GM19328 (cell line): Measurements from ENCODE around the gene FBXO15.

Experiments used
- ATAC-seq: cut with Tn5 transposase; IDR thresholded peaks from one replicate; pipeline ENCODE4 v1.9.1; 2021; ENCODE audit warnings: mild to moderate bottlenecking, moderate library complexity; ENCODE audit not compliant: unreplicated experiment

Gene FBXO15

DNA sequence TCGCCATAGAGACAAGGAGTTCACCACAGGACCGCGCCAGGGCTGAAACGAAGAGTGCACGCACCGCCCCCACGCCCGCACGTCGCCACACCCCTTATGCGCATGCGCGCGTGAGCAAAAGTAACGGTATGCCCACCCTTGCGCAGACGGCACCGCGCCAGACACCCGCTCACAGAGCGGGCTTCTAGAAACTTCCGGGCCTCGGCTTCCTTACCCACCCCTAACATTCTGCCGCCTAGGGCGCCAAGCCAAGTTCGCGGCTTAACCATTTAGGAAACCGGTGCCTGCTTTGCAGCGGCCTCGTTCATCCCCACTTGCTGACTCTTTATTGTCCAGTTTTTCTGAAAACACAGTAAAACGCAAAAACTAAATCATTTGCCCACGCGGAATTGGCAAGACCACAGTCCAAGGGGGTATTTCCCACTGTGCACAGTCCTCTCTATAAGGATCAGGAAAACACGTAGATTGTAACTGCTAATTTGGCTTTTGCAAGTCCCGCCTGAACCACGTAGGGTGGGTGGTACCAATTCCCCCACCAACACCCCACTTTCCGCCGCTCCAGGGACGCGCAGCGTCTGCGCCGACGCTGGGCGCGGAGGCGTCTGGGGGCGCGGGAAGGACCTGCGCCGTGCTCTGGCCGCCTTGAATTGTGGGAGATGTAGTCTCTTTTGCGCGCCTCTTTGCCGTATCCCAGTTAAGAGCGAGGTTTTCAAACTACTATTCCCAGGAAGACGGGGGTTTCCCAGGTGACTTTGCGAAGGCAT lies at the start of gene FBXO15, which contains the start of gene TIMM21:
Gene FBXO15 (minus strand): TSS at position 56 of the 764 bp plus-strand sequence. CDS start 49 bp downstream, at position 7.
Gene TIMM21 (plus strand): TSS at position 745 of the 764 bp plus-strand sequence. CDS start 286 bp downstream, outside the sequence.
- peak; percentile 85 for ATAC-seq

- peak; percentile 80 for ATAC-seq
Observed at GRCh38 chr18:74196220-74197119, 48.8 kb upstream of the FBXO15 start.

GRCh38 chr18:74194691-74195090 lies 47.1 kb upstream of the FBXO15 start:
- no peak for ATAC-seq

DNA sequence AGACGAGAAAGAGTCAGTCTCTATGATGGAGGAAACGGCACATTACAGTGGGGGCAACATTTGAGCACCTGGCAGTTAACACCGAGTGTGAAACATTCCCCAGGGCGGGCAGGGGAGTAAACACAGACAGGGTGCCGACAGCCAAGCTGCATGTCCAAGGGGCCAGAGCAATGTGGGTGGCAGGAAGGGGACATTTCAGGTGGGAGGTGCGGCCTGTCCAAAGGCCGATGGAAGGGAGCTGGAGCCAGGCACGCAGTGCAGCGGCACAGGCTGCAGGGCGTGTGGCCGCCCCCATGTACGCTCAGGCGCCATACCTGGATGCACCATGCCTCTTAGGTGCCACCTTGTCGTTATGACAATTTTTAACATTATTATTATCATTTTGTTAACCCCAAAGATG lies 43.9 kb upstream of the FBXO15 start:
- ATAC-seq, result no peak

- ATAC-seq, result no peak
Observed at GRCh38 chr18:74190086-74190485, 42.5 kb upstream of the FBXO15 start.

DNA sequence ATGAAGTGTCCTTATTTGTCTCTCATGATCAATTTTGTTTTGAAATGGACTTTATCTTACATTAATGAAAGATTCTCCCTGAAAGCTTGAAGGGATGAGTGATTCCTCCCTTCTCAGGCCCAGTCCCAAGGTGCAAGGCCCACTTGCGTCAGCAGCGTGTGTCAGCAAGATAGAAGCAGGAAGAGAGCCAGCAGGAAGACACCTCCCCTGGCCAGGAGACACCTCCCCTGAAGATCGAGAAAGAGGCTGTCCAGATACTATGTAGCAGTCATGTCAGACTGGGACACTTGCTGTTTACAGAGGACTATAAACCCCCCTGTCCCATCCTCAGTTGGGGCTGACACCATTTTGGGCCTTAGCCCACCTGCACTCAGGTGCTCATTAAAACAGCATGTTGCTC lies 39.0 kb upstream of the FBXO15 start:
- ATAC-seq, result no peak

DNA sequence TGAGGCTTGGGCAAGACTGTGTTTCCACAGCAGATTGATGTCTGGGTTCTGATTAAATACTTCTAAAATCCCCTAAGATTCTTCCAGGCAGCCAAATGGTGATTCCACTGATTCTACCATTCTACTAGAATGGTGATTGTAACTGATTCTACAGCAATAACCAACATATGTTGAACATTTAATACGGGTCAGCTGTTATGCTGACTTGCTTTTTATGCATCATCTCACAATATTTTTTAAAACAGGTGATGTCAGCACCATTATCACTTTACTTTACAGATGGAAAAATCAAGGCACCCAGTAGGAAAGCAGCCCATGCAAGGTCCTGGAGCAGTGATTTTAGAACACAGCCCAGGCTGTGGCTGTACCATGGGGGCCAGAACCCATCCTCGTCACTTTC lies 38.2 kb upstream of the FBXO15 start:
- ATAC-seq, result no peak

DNA sequence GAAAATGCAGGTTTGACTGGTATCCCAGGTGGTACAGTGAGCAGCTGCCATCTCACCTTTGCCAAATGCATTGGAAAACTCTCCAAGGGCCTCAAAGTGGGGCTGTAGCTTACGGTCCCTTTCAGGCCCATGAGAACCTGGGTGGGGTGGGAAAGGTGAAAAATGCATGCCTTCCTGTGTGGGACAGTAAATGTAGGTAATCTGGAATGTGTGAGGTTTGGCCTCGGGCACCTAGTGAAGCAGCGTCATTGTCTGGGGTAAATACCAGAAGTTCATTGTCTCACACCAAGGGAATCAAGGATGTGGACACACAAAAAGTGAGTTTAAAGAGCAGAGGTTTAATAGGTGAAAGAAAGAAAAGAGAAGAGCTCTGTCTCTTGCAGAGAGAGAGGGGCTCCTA lies 37.2 kb upstream of the FBXO15 start:
- ATAC-seq, result no peak

DNA sequence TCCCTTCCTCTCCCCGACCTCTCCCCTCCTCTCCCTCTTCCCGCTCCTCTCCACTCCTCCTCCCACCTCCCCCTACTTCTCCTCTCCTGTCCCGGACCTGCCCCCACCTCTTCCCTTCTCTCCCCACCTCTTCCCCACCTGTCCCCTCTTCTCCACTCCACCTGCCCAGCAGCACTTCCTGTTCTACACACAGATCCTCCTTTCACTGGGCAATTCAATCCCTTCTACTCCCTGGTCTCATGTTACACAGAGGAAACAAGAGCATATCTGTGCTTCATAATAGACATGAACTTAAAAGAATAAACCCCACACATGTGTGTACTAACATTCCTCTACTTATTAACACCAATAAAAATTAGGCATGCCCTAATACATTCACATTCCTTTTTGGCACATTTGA lies 35.5 kb upstream of the FBXO15 start:
- ATAC-seq, result no peak

DNA sequence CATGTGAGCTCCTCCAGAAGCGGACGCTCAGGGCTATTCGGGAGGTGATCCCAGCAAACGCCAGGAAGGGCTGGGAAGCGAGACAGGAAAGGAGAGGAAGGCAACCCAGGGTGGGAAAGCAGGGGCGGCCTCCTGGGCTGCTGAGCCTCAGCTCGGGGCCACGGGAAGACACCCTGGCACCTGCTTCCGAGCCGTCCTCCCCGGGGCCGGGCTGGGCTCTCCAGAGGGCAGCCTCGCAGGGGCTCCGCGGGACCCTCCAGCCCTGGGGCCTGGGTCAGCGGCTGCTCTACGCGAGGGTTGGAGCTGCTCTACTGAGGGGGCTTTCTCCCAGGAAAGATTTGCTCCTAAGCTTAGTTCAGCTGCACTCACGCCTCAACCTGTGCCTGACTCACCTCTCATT lies 34.7 kb upstream of the FBXO15 start:
- no peak for ATAC-seq

GRCh38 chr18:74179623-74180199 lies 32.1 kb upstream of the FBXO15 start:
- ATAC-seq, result no peak

- no peak for ATAC-seq
Observed at GRCh38 chr18:74178884-74179283, 31.2 kb upstream of the FBXO15 start.

DNA sequence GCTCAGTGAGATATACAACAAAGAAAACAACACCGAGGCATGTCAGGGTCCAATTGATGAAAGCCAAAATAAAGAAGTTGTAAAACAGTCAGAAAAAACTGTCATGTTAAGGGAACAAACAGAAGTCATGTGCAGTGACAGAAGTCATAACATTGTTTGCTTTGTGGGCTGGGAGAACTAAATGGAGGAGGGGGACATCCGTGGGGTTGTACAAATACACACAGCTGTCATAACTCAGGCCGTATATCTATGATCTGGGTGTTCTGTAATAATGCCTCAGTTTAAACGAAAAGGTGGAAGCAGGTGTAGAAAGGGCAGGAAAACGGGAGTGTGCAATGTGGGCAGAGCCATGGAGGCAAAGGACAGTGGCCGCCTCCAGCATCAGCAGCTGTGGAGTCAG lies 28.0 kb upstream of the FBXO15 start:
- ATAC-seq, result no peak

DNA sequence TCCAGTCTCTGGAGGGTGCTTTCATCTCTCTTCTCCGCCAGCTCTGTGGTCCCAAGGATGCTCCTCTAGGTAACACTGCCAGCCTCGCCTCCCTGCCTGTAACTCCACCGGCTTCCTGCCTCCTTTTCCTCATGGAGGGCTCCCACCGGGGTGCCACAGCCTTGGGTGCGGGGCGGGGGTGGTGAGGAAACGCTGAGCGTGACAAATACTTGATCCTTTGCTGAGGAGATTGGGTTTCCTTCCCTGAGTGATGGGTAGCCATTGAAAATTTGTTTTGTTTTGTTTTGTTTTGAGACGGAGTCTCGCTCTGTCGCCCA lies 25.8 kb upstream of the FBXO15 start:
- no peak for ATAC-seq

DNA sequence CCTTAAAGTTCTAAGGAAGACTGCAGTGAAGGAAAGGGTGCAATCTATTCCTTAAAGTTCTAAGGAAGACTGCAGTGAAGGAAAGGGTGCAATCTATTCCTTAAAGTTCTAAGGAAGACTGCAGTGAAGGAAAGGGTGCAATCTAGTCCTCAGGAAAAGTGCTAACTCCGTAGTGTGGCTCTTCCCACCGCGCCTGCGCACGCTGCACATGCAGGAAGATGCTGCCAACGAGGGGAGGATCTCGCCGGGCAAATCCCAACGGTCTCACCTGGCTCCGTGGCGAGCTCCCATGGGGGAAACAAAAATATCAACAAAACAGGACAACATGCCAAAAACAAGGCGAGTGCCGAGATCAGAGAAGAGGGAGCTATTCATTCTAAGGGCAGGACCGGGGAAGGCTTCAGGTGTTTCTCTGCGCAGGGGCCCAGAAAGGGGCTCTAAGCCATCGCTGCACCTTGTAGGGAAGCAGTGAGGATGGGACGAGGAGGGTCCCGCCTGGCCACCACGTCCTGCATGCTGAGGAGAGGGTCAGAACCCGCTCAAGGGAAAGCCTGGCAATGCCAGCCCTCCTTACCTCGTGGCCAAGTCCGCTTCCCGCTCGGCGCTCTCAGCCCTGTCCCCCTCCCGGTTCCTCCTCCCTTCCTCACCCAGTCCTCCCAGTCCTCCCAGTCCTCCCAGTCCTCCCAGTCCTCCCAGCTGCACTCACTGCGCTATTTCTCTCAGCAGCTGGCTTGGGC lies 25.2 kb upstream of the FBXO15 start:
- no peak for ATAC-seq

DNA sequence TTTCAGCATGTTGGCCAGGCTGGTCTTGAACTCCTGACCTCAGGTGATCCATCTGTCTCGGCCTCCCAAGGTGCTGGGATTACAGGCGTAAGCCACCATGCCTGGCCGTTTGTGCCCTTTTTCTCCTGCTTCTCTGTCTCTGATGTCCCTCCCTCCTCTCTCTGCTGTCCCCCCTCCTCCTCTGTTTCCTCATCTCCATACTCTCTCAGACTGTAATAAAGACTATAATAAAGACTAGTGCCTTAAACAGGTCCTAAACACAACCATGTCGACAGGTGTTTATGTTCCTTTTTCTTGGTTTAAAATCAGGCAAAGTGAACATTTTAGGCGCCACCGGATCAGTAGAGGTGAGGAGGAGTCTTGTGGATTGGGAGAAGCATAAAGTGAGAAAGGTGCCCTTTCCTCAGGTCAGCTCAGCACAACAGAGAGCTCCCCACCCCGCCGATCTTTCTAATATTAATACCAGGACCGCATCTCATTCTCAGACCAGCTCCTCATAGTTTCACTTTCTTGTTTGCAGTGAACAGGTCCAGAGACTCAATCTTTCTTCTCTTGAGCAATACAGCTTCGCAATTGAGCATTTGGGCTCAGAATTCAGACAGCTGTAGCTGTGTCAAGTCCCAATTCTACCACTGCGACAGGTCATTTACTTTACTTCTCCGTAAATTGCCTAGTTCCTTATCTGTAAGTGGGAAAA lies 24.4 kb upstream of the FBXO15 start:
- peak; percentile 69 for ATAC-seq

GRCh38 chr18:74166386-74166785 lies 18.8 kb upstream of the FBXO15 start:
- ATAC-seq, result no peak

- no peak for ATAC-seq
Observed at GRCh38 chr18:74163019-74163660, 15.5 kb upstream of the FBXO15 start.

DNA sequence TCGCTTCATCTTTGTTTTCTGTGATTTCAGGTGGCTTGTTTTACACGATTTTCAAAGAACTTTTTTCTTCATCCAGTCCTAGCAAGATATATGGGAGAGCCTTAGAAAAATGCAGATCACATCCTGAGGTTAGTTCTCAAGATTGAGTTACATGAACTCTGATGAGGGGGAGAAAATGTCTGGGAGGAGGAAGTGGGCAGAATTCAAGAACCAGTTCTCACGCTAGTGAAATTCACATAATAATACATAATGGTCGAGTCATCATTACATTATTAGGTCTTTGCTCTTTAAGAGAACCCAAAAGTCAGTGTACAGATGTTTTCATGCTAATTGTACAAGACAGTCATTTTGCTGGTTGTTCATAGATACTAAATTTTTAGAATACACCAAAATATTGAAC lies 7.6 kb upstream of the FBXO15 start:
- no peak for ATAC-seq

DNA sequence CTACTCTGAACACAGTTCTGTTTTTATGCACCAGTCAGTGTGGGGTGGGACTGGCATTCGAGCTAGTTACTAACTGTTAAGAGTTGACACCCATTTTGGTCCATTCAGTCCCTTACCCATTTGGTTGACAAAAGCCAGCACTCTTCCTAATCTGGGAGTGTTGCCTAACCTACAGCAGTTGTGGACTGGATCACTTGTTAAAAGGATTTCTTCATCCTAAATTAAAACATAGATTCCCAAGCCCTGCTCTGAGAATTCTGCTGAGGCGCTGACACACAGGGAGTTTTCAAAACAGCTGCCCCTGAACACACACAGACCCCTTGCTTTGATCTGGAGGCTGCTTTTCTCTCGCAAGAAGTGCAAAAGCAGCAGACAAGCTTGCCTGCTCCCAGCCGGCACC lies 7.1 kb upstream of the FBXO15 start:
- no peak for ATAC-seq
